Measurements from ENCODE around the gene GBE1. TPM values are rescaled to one million over a fixed set of nuclear protein-coding genes. Genes with fewer than 3 reads are reported as not detected.

Gene GBE1
- total and polyA plus RNA-seq, 9 of the 15 experiments (the other 6 are each of a cell fraction or from before 2014, with no cell fraction given), result 7.9 to 25.6 (median 13.1) TPM

DNA sequence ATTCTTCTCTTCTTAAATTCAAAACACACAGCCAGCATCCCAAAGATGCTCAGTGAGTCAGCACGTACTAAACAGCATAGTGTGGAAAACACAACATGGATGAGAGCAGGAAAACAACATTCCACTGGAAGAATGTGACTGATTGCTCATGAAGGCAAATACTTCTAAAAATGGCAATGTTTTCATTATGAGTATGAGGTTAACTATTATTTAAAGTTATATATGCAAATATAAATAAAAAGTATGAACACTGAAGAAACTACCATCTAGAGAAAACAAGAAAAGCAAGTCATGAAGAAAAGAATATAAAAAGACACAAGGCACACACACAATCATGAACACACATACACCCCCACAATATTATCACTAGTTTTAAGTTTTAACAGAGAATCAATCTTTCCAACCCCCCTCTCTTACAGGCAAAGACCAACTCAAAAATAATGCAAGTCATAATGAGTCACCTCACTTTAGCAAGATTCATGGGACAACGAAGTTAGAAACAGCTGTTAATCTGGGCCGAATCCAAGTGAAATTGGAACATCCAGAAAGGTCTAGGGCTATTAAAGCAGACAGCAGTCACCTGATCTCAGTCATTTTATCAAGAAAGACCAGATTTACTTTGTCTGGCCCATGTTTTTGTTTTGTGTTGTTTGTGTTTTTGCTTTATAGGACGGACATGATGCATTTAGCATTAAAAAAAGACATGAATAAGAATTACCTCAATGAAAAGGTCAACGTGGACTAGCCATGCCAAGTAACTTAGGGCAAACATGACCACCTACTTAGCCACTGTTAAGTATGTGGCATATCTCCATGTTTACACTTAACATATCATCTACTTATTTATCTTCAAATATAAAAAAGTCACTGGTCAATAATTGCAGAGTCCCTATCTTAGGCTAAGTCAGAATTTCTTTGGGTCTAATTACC, 18.1 kb downstream of the GBE1 start (continued):
- TF ChIP-seq, protein P1, sequence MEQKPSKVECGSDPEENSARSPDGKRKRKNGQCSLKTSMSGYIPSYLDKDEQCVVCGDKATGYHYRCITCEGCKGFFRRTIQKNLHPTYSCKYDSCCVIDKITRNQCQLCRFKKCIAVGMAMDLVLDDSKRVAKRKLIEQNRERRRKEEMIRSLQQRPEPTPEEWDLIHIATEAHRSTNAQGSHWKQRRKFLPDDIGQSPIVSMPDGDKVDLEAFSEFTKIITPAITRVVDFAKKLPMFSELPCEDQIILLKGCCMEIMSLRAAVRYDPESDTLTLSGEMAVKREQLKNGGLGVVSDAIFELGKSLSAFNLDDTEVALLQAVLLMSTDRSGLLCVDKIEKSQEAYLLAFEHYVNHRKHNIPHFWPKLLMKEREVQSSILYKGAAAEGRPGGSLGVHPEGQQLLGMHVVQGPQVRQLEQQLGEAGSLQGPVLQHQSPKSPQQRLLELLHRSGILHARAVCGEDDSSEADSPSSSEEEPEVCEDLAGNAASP (IDR thresholded peaks at IDR 0.05), result no peak
- TF ChIP-seq FOXP1 (CRISPR knock-in tag; IDR thresholded peaks at IDR 0.05) (no peak), ZNF165 (CRISPR knock-in tag; IDR thresholded peaks at IDR 0.05; ENCODE audit: borderline replicate concordance) (no peak), NCOA4 (IDR thresholded peaks at IDR 0.05; ENCODE audit: partially characterized antibody) (no peak), BRF1 (IDR thresholded peaks at IDR 0.05; ENCODE audit: borderline replicate concordance, extremely low read depth, insufficient read length) (no peak), MEF2A (IDR thresholded peaks at IDR 0.05; ENCODE audit: control insufficient read depth, low read depth, low read length) (no peak), BCL6 (CRISPR knock-in tag; IDR thresholded peaks at IDR 0.05) (no peak), CHD7 (IDR thresholded peaks at IDR 0.05; ENCODE audit: low read depth, low read length) (no peak), MTA2 (IDR thresholded peaks at IDR 0.05; ENCODE audit: low read depth) (peak; percentile 38), KDM4B (IDR thresholded peaks at IDR 0.05; ENCODE audit: borderline replicate concordance in 2 of 2, low read depth in 1 of 2) (no peak), POLR2A (conservative IDR thresholded peaks at IDR 0.05) (no peak), PCBP1 (IDR thresholded peaks at IDR 0.05; ENCODE audit: low read depth, low read length, poor library complexity, severe bottlenecking) (no peak), HNRNPLL (IDR thresholded peaks at IDR 0.05; ENCODE audit: low read depth, low read length, poor library complexity, severe bottlenecking) (no peak), SP2 (IDR thresholded peaks at IDR 0.05; ENCODE audit: extremely low read depth, low read depth, low read length, poor library complexity, severe bottlenecking) (no peak), CHCHD3 (CRISPR knock-in tag; IDR thresholded peaks at IDR 0.05) (no peak)
